ENCODE results near the gene KSR1. TPM values are rescaled to one million over a fixed set of nuclear protein-coding genes. Genes with fewer than 3 reads are reported as not detected.

Gene KSR1
- total RNA-seq, 3 donors from 2014 or later = 14.1 to 36.4 (median 24.0) TPM

DNA sequence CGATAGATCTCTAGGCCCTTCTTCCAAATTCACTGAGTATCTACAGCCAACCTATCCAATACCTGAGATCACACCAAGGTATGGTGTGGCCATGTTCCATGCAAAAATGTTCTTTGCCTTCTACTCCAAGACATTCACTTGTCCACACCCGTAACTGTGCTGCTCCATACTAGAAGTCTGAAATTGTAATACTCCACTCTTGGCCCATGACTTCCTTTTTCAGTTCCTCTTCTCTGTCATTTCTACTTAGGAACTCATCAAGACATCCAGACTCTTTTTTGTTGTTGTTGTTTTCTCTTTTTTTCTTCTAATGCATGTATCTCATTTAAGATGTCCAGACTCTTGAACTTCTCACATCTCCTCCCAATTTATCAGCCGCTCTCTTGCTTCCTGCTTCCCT, 42.5 kb upstream of the KSR1 start:
- no peak overlapping the region for H3K27ac ChIP-seq
- no peaks in the 10 kb centered on the region for H3K36me3 ChIP-seq
- H3K4me3 ChIP-seq = no peak overlapping the region
- no peak for TF ChIP-seq POLR2AphosphoS5 (IDR thresholded peaks at IDR 0.05)
- TF ChIP-seq CTCF (IDR thresholded peaks at IDR 0.05) = no peak
- TF ChIP-seq POLR2A (IDR thresholded peaks at IDR 0.05) = no peak
- H3K27me3 ChIP-seq = no peaks in the 10 kb centered on the region
- no peaks in the 10 kb centered on the region for H3K4me1 ChIP-seq
- no peaks in the 10 kb centered on the region for H3K9me3 ChIP-seq
- no peak for DNase-seq (ENCODE audit: low spot score in 2 of 2)
- intact Hi-C loops (cut with DNase I; ENCODE audit: low total_unique reads) = no loop called here

DNA sequence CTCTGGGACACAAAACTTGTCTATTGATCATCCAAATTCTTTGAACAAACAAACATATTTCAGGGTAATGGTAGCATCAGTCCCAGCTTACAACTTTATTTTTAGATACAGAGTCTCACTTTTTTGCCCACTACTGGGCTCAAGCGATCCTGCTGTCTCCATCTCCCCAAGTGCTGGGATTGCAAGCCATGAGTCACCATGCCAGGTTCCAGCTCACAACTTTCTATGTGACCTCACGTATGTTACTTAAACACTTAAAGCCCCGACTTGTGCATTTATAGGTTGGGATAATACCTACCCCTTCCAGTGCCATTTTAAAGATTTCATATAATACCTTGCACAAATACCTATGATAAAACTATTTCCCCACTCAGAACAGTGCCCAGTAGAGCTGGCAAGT, 42.0 kb upstream of the KSR1 start:
- no peak overlapping the region for H3K27ac ChIP-seq
- no peaks in the 10 kb centered on the region for H3K4me1 ChIP-seq
- H3K9me3 ChIP-seq = no peaks in the 10 kb centered on the region
- DNase-seq (ENCODE audit: low spot score in 2 of 2) = no peak
- no peak for TF ChIP-seq POLR2AphosphoS5 (IDR thresholded peaks at IDR 0.05)
- TF ChIP-seq CTCF (IDR thresholded peaks at IDR 0.05) = no peak
- no peak for TF ChIP-seq POLR2A (IDR thresholded peaks at IDR 0.05)
- H3K27me3 ChIP-seq = no peaks in the 10 kb centered on the region
- no peak overlapping the region for H3K4me3 ChIP-seq
- intact Hi-C loops (cut with DNase I; ENCODE audit: low total_unique reads) = no loop called here
- no peaks in the 10 kb centered on the region for H3K36me3 ChIP-seq

GRCh38 chr17:27414694-27415093, 41.6 kb upstream of the KSR1 start:
- Histone ChIP-seq H3K36me3 (no peaks in the 10 kb centered on the region), H3K9me3 (no peaks in the 10 kb centered on the region), H3K27ac (no peak overlapping the region), H3K4me3 (no peak overlapping the region), H3K4me1 (no peaks in the 10 kb centered on the region), H3K27me3 (no peaks in the 10 kb centered on the region)
- intact Hi-C loops (cut with DNase I; ENCODE audit: low total_unique reads) = no loop called here
- TF ChIP-seq CTCF (IDR thresholded peaks at IDR 0.05) = no peak
- TF ChIP-seq POLR2AphosphoS5 (IDR thresholded peaks at IDR 0.05) = no peak
- TF ChIP-seq POLR2A (IDR thresholded peaks at IDR 0.05) = no peak
- DNase-seq (ENCODE audit: low spot score in 2 of 2) = no peak

- Histone ChIP-seq H3K27me3 (no peaks in the 10 kb centered on the region), H3K27ac (no peak overlapping the region), H3K4me3 (no peak overlapping the region), H3K9me3 (no peaks in the 10 kb centered on the region), H3K36me3 (no peaks in the 10 kb centered on the region), H3K4me1 (no peaks in the 10 kb centered on the region)
- no peak for DNase-seq (ENCODE audit: low spot score in 2 of 2)
- intact Hi-C loops (cut with DNase I; ENCODE audit: low total_unique reads) = no loop called here
- TF ChIP-seq CTCF (IDR thresholded peaks at IDR 0.05) (no peak), POLR2A (IDR thresholded peaks at IDR 0.05) (no peak), POLR2AphosphoS5 (IDR thresholded peaks at IDR 0.05) (no peak)
These were observed 41.0 kb upstream of the KSR1 start for GRCh38 chr17:27415120-27415795.

- H3K4me1 ChIP-seq = no peaks in the 10 kb centered on the region
- no peak for DNase-seq (ENCODE audit: low spot score in 2 of 2)
- no peaks in the 10 kb centered on the region for H3K27me3 ChIP-seq
- no peaks in the 10 kb centered on the region for H3K36me3 ChIP-seq
- no peak overlapping the region for H3K4me3 ChIP-seq
- intact Hi-C loops (cut with DNase I; ENCODE audit: low total_unique reads) = no loop called here
- TF ChIP-seq CTCF (IDR thresholded peaks at IDR 0.05) (no peak), POLR2A (IDR thresholded peaks at IDR 0.05) (no peak), POLR2AphosphoS5 (IDR thresholded peaks at IDR 0.05) (no peak)
- no peak overlapping the region for H3K27ac ChIP-seq
- no peaks in the 10 kb centered on the region for H3K9me3 ChIP-seq
These were observed 38.5 kb upstream of the KSR1 start for GRCh38 chr17:27417596-27418365.

All from breast epithelium (tissue), 4 donors.